GM12878 (cell line): ENCODE results near the gene NEK5. TPM values are rescaled to one million over a fixed set of nuclear protein-coding genes. Genes with fewer than 3 reads are reported as not detected.

Experiments
- ATAC-seq: fragments of 200-7000 bp; cut with Tn5 transposase; 3 replicates; pipeline ENCODE4 v1.9.1; 2020; ENCODE audit warnings: mild to moderate bottlenecking, moderate library complexity
- BruUV-seq: library from RNA; stranded (reverse); fragments of 400-500 nt; replicated peaks from 2 replicates; lab custom pipeline; 2021; lab: Mats Ljungman, UMichigan
- CTCF ChIA-PET: fragments of 300-600 bp; sonication (Branson Sonifier 250); formaldehyde crosslinking; extraction: SDS; loops from one replicate; lab custom pipeline; 2021; ENCODE audit warnings: inconsistent platforms; lab: Yijun Ruan, JAX
- POLR2A ChIA-PET: fragments of 350-600 bp; formaldehyde crosslinking; extraction: SDS; loops from one replicate; lab custom pipeline; 2021; ENCODE audit warnings: inconsistent platforms; lab: Charles Lee
- RAD21 ChIA-PET: fragments of 300-600 bp; sonication (Branson Sonifier 250); formaldehyde crosslinking; loops from one replicate; lab custom pipeline; 2023; ENCODE audit warnings: antibody characterized with exemption; ENCODE audit not compliant: unreplicated experiment; lab: Charles Lee
- SMC1A ChIA-PET: fragments of 300-600 bp; sonication (Branson Sonifier 250); formaldehyde crosslinking; loops from one replicate; lab custom pipeline; 2023; ENCODE audit not compliant: unreplicated experiment, uncharacterized antibody; lab: Charles Lee
- DNase-seq: peaks from one replicate; pipeline ENCODE4 v3.0.0-alpha.2; 2011; ENCODE audit warnings: low read depth, low spot score
- FAIRE-seq: peaks from 3 replicates; lab custom pipeline; 2011; peaks lifted over from hg19 to GRCh38; lab: Jason Lieb, UNC
- H2AFZ ChIP-seq: 2 replicates; pipeline ENCODE4 v1.6.0; 2011; ENCODE audit warnings: low read depth, low read length, control low read depth; ENCODE audit not compliant: control insufficient read depth
- H3K27ac ChIP-seq: 2 replicates; pipeline ENCODE4 v1.5.1; 2011; ENCODE audit warnings: control low read depth; ENCODE audit not compliant: control insufficient read depth, insufficient read depth
- H3K27me3 ChIP-seq, 2 experiments: replicated peaks in 1 of 2; 2 replicates each; pipeline versions ENCODE4 v1.6.0 to v1.6.1; 2011; ENCODE audit warnings: low read length in 1 of 2; ENCODE audit not compliant: control insufficient read depth in 2 of 2, insufficient read depth in 2 of 2
- H3K36me3 ChIP-seq, 2 experiments: 2 replicates each; pipeline ENCODE4 v1.5.1; 2011; ENCODE audit warnings: low read length in 1 of 2; ENCODE audit not compliant: control insufficient read depth in 2 of 2, insufficient read depth in 2 of 2
- H3K4me1 ChIP-seq: 2 replicates; pipeline ENCODE4 v1.6.1; 2011; ENCODE audit warnings: mild to moderate bottlenecking, low read length, moderate library complexity, mixed read lengths; ENCODE audit not compliant: control insufficient read depth, insufficient read depth
- H3K4me2 ChIP-seq: 2 replicates; pipeline ENCODE4 v1.6.0; 2011; ENCODE audit warnings: control low read depth; ENCODE audit not compliant: control insufficient read depth, insufficient read depth
- H3K4me3 ChIP-seq: fragments of 200-600 bp; sonication (generic); 2 replicates; pipeline ENCODE4 v1.5.1; 2016
- H3K79me2 ChIP-seq: 2 replicates; pipeline ENCODE4 v1.6.0; 2011; ENCODE audit warnings: low read length; ENCODE audit not compliant: control insufficient read depth, insufficient read depth
- H3K9ac ChIP-seq: 2 replicates; pipeline ENCODE4 v1.8.0; 2011; ENCODE audit warnings: low read length, control low read depth, mixed read lengths; ENCODE audit not compliant: control insufficient read depth, insufficient read depth
- H3K9me3 ChIP-seq: replicated peaks from 3 replicates; pipeline ENCODE4 v1.5.1; 2011; ENCODE audit warnings: mild to moderate bottlenecking, low read length; ENCODE audit not compliant: control insufficient read depth, insufficient read depth
- H4K20me1 ChIP-seq: 2 replicates; pipeline ENCODE4 v1.6.0; 2011; ENCODE audit not compliant: control insufficient read depth, insufficient read depth
- CREM ChIP-seq: IDR thresholded peaks from 2 replicates; pipeline ENCODE4 v1.6.1; 2014; ENCODE audit warnings: antibody characterized with exemption, low read depth
- EZH2 ChIP-seq: IDR thresholded peaks from 2 replicates; pipeline ENCODE4 v1.6.1; 2012; ENCODE audit warnings: low read depth, mild to moderate bottlenecking, control low read depth, inconsistent platforms, low read length, borderline replicate concordance; ENCODE audit not compliant: control insufficient read depth
- HDGF ChIP-seq: fragments of 450-650 bp; IDR thresholded peaks from 2 replicates; pipeline ENCODE4 v1.6.1; 2016; ENCODE audit warnings: antibody characterized with exemption
- HSF1 ChIP-seq: fragments of 150-350 bp; IDR thresholded peaks from 2 replicates; pipeline ENCODE4 v1.6.1; 2014; ENCODE audit warnings: mild to moderate bottlenecking, low read depth, low read length
- NFIC ChIP-seq: IDR thresholded peaks from 2 replicates; pipeline ENCODE4 v1.6.1; 2012; ENCODE audit warnings: low read depth, mild to moderate bottlenecking, inconsistent platforms, low read length, moderate library complexity
- NR2F1 ChIP-seq: fragments of 450-650 bp; conservative IDR thresholded peaks from 2 replicates; pipeline ENCODE4 v1.6.1; 2017; ENCODE audit warnings: mild to moderate bottlenecking
- POU2F2 ChIP-seq: IDR thresholded peaks from 3 replicates; pipeline ENCODE4 v1.6.1; 2011; ENCODE audit warnings: low read depth, mild to moderate bottlenecking, low read length, borderline replicate concordance
- RB1 ChIP-seq: fragments of 450-650 bp; formaldehyde crosslinking; IDR thresholded peaks from 2 replicates; pipeline ENCODE4 v1.6.1; 2017; ENCODE audit warnings: mild to moderate bottlenecking, borderline replicate concordance
- RFX5 ChIP-seq: IDR thresholded peaks from 2 replicates; pipeline ENCODE4 v1.6.1; 2011; ENCODE audit warnings: low read depth, low read length, improper control_type of control experiment
- SIX5 ChIP-seq: IDR thresholded peaks from 2 replicates; pipeline ENCODE4 v1.6.1; 2011; ENCODE audit warnings: mild to moderate bottlenecking, low read depth, low read length, moderate library complexity; ENCODE audit not compliant: severe bottlenecking
- SRF ChIP-seq, 2 experiments: IDR thresholded peaks; 2 replicates each; pipeline ENCODE4 v1.6.1; 2011; ENCODE audit warnings: low read depth in 2 of 2, low read length in 2 of 2, mild to moderate bottlenecking in 1 of 2, moderate library complexity in 1 of 2
- YBX1 ChIP-seq: fragments of 450-650 bp; IDR thresholded peaks from 2 replicates; pipeline ENCODE4 v1.6.1; 2016; ENCODE audit warnings: antibody characterized with exemption
- ZBTB4 ChIP-seq: fragments of 450-650 bp; formaldehyde crosslinking; IDR thresholded peaks from 2 replicates; pipeline ENCODE4 v1.4.0; 2022; ENCODE audit warnings: mild to moderate bottlenecking, moderate library complexity
- WGBS: methylation state at CpG from one replicate; pipeline ENCODE4 v1.1.6; 2016; ENCODE audit warnings: low lambda C conversion rate; ENCODE audit not compliant: insufficient replicate concordance, insufficient coverage; ENCODE audit errors: missing lambda C conversion rate; 5-methylcytosine and 5-hydroxymethylcytosine counted together
- in situ Hi-C: fragments of 300-500 bp; cut with MboI; formaldehyde crosslinking; loops from 9 replicates; pipeline ENCODE4 v1.14.3; 2018; ENCODE audit warnings: mixed read lengths
- intact Hi-C: fragments of 100-400 bp; cut with micrococcal nuclease; formaldehyde crosslinking; loops from one replicate; pipeline ENCODE4 v1.14.2; 2022; ENCODE audit not compliant: unreplicated experiment
- polyA plus RNA-seq, 11 experiments: library from polyadenylated mRNA; depleted of rRNA in 4 of 11; unstranded in 6 of 11; stranded (reverse) in 5 of 11; fragments of >200 nt; fragmentation: Nextera tagmentation in 4 of 11; fragmentation: Illumina TruSeq in 1 of 11; extraction: Ambion mirVana in 4 of 11; extraction: Trizol in 1 of 11; gene quantifications; 1 replicate in 1 of 11; 2 replicates in 10 of 11; pipeline versions ENCODE4 v1.2.1 to v1.2.3, GENCODE V29; 2011 to 2016; ENCODE audit warnings: inconsistent platforms in 2 of 11, missing spikeins in 2 of 11, low read depth in 1 of 11
- total RNA-seq, 4 experiments: library from RNA; depleted of rRNA in 3 of 4; stranded (reverse); fragments of >200 nt in 3 of 4; fragmentation: Illumina TruSeq in 1 of 4; extraction: Trizol in 1 of 4; gene quantifications; 2 replicates each; pipeline versions ENCODE4 v1.2.1 to v1.2.3, GENCODE V29; 2013 to 2021

The NEK5 gene
- total and polyA plus RNA-seq, 10 of the 15 experiments (the other 5 are each of a cell fraction or from before 2014, with no cell fraction given) = 0.04 to 0.32 (median 0.20) TPM; not detected in 6

GRCh38 chr13:52092087-52092486 lies 36.8 kb downstream of the NEK5 start:
- no peaks in the 10 kb centered on the region for H3K9me3 ChIP-seq
- FAIRE-seq (no peak), DNase-seq (no peak), ATAC-seq (no peak)
- H3K4me3 ChIP-seq = no peak overlapping the region
- no peak overlapping the region for H3K4me2 ChIP-seq
- no peak overlapping the region for H3K27ac ChIP-seq
- ChIA-PET POLR2A (no interaction called here), CTCF (no interaction called here), SMC1A (no interaction called here), RAD21 (no interaction called here)
- no peaks in the 10 kb centered on the region for H4K20me1 ChIP-seq
- no peak overlapping the region for H2AFZ ChIP-seq
- in situ Hi-C loops (no loop called here), intact Hi-C loops (no loop called here)
- no peaks in the 10 kb centered on the region for H3K4me1 ChIP-seq
- no peaks in the 10 kb centered on the region for H3K79me2 ChIP-seq
- TF ChIP-seq HDGF (no peak), NR2F1 (no peak), RB1 (no peak), CREM (no peak), EZH2 (no peak)
- no peaks in the 10 kb centered on the region for H3K36me3 ChIP-seq
- H3K27me3 ChIP-seq = no peaks in the 10 kb centered on the region
- no peak overlapping the region for H3K9ac ChIP-seq
- no TSS peak for BruUV-seq
- WGBS = 0% methylated on average over 2 of the region's 2 CpGs

- SMC1A ChIA-PET = no interaction called here
- in situ Hi-C loops (no loop called here), intact Hi-C loops (no loop called here)
- POLR2A ChIA-PET = no interaction called here
- Histone ChIP-seq H4K20me1 (no peaks in the 10 kb centered on the region), H3K4me2 (no peak overlapping the region), H2AFZ (no peak overlapping the region), H3K9ac (no peak overlapping the region), H3K9me3 (no peaks in the 10 kb centered on the region), H3K79me2 (no peaks in the 10 kb centered on the region), H3K4me3 (no peak overlapping the region), H3K36me3 (no peaks in the 10 kb centered on the region), H3K27ac (no peak overlapping the region), H3K27me3 (no peaks in the 10 kb centered on the region; a peak in 1 of 4 replicates), H3K4me1 (no peaks in the 10 kb centered on the region)
- no TSS peak for BruUV-seq
- ATAC-seq (no peak), FAIRE-seq (no peak), DNase-seq (no peak)
- CTCF ChIA-PET = no interaction called here
- WGBS = 28% methylated on average over 2 of the region's 2 CpGs
- TF ChIP-seq YBX1 (no peak), CREM (no peak), HSF1 (no peak), POU2F2 (no peak), RFX5 (no peak), SIX5 (no peak), ZBTB4 (CRISPR knock-in tag) (no peak), SRF (IDR thresholded peaks at IDR 0.05; ENCODE audit: low read depth in 2 of 2, low read length in 2 of 2) (no peak), NFIC (no peak)
- RAD21 ChIA-PET = no interaction called here
Measured at GRCh38 chr13:52091473-52091872, 37.4 kb downstream of the NEK5 start.
